Fibroblast of peridontal ligament (primary cell): ENCODE results near the gene BTRC.

ENCODE experiments used
- DNase-seq: peaks from one replicate; pipeline ENCODE4 v3.0.0-alpha.2; 2010; ENCODE audit errors: extremely low read depth

BTRC gene

DNA sequence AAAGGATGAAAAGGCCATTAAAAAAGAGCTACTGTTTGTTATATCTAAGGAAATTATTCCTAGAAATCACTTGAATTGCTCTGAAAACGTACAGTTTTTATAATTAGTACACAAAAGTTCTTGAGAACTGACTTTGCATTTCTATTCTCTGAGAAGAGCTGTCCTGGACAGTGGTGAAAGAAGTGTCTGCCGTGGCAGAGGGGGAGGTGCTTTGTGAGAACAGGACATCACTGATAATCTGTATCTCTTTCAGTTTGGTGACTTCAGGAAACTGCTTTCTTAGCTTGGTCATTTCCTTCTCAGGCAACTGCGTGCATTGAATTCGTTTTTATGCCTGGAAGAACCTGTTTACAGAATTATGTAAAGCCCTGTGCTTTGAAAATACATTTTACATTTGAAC lies 182.0 kb downstream of the BTRC start:
- no peak for DNase-seq

DNA sequence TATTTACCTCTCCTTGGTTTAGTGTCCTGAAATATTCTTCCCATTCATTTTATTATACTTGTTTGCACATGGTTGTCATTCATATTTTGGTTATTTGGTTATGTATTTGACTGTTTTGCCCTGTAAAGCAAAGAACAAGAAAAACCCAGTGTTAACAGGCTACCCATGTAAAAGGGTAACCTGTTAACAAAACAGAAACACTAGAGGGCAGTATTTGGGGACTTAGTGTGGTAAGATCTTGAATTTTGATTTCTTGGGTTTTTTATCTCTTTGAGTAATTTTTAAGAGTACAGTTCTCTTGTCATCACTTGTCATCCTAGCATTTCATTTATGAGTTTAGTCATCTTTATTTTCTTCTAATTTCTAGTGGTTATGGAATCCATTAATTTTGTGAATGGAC lies 182.8 kb downstream of the BTRC start:
- DNase-seq: peak; percentile 53

DNA sequence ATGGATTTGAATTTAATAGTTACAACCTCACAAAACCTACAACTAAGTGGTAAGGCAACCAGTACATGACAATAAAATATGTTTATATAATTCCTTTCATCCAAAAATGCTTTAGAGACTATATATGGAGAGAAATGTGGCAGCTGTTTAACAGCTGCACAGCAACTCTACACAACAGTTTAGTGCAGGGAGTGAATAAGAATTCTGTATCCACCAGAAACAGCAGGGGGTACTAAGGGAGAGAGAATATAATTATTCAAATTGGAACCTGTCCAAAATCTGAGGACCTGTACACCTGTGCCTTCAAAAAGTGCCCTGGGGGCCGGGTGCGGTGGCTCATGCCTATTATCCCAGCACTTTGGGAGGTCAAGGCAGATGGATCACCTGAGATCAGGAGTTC lies 184.5 kb downstream of the BTRC start:
- DNase-seq: no peak

- no peak for DNase-seq
Measured at GRCh38 chr10:101545898-101546297, 191.9 kb downstream of the BTRC start.

DNA sequence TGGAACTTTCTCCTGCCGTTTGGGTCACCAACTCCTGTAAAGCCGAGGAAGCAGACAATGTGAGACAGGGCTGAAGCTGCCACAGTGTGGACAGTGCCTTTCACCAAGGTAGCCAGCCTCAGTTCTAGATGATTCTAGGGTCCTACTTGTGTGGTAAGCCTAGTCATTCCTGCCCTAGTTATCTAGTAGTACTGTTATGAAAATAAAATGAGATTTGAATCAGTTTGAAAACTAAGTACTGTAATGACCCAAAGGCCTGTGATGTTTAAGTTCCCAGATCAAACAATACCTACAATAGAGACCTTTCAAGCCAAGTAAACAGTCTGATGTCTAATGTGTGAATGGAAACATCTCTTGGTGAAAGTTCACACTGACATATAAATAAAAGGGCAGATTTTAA lies 197.0 kb downstream of the BTRC start:
- no peak for DNase-seq

GRCh38 chr10:101552442-101552841 lies 198.5 kb downstream of the BTRC start:
- DNase-seq: no peak

DNA sequence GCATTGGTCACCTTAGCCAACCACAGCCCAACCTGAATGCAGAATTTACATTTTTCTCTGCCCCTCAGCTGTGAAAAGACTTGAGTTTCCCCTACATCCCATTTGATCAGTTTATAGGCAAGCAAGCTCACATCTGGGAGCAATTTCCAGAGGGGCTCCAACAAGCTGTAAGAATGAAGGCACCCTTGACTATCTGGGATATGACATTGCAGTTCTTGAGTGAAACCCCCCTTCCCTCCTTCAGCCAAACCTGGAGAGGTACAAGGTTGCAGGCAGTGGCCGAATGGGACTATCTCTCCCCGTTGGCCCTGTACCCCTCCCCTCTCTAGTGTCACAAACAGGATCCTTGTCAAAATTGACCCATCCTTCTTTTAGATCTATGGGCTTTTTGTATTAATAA lies 203.6 kb downstream of the BTRC start:
- no peak for DNase-seq

GRCh38 chr10:101558204-101558603 lies 204.2 kb downstream of the BTRC start:
- DNase-seq: no peak

DNA sequence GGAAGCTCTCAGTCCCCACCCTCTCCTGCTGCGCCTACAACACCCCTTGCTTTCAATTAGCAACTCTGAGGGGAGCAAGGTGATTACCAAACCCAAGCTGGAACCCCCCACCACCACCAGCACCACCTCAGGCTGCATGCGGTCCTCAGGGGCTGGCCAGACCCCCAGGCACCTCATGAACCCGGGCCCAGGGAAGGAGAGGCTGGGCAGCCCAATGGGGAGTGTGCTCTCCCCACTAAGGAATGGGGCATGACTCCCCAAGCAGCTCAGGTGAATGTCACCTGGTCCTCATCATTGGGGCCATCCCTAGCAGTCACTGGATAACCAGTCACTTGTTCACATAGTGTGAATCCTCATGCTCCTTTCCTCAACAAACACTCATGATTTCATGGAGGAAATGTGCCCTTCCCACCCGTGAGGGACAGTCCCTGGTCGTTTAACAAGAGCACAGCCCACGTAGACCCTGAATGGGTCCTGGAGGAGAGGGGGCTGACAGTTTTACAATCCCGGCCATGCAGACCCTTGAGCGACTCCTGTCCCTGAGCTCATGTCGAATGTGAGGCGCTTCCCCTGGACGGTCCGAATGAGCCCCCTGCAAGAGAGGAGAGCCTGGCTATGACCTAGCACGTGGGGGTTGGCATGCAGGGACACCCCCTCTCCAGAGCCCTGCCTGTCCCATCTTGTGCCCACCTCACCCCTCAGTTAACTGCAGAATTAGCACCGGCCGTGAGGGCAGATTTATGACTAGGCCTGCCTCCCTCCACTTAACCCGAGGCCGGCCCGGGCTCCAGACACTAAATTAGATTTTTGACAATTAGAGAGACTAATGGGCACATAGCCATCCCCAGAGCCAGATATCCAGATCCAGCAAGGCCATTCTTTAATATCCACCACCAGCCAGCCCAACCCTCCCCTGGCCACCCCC lies 205.0 kb downstream of the BTRC start:
- DNase-seq: no peak

DNA sequence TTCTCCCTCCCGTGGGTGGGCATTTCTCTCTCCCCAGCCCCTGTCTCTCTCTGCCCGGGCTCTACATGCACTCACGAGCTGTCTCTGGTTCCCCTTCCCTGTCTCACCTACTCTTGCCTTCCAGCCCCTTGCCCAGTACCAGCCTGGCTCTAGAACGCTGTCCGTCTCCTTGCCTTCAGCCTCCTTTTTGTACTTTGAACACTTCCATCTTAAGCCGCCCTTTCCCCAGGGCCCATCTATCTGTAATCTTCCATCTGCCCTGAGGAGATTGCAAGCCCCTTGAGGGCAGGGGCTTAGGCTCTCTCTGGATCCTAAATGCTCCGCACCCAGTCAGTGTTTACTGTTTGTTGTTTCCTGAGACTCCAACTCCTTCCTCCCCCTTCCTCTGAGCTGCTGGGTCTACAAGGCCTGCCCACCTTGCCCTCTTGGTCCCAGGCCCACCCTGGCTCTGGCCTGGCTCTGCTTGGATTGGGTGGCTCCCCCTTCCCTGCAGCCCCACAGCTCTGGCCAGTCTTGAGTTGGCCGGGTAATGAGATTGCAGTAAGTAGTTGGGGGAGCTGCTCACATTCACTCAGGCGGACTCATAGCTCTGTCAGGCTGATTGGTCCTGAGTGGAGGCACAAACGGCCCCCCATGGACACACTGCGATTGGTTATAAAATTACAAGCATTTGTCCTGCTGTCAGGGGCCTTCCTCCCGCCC lies 205.8 kb downstream of the BTRC start:
- no peak for DNase-seq

GRCh38 chr10:101560298-101561067 lies 206.5 kb downstream of the BTRC start:
- no peak for DNase-seq

DNA sequence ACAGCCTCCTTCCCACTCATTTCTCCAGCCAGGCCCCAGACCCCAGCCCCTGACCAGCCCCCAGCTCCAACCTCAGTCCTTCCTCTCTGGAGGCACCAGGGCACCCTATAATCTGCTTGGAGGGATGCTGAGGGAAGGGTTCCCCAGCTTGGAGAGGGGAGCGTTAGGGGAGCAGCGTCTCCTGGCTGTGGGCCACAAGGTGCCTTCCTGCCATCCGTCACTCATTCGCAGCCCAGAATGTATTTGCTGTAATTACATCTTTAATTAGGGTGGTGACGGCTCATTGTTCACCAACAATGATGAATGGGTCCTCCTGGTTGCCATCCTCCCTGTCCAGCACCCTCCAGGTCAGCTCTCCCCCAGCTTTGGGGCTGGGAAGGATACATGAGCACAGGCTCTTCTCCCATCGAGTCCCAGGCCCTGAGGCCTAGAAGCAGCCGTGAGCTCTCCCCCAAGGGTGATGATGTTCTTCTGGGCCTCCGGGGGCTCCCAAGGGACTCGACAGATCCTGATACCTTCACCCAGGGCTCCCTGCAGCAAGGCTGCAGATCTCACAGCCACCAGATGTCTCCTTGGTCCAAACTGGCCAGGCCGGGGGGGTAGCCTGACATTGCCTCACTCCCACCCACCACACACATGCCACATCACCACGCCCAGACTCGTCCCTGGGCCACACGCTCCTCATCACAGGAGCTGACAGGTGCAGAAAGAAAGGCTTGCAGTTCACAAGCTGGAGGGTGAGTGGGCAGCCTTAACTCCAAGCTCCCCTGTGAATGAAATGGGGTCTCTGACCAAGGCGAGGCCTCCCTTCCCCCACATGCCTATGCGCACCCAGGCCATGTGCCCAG lies 207.3 kb downstream of the BTRC start:
- no peak for DNase-seq

- no peak for DNase-seq
Measured at GRCh38 chr10:101562231-101562630, 208.3 kb downstream of the BTRC start.

DNA sequence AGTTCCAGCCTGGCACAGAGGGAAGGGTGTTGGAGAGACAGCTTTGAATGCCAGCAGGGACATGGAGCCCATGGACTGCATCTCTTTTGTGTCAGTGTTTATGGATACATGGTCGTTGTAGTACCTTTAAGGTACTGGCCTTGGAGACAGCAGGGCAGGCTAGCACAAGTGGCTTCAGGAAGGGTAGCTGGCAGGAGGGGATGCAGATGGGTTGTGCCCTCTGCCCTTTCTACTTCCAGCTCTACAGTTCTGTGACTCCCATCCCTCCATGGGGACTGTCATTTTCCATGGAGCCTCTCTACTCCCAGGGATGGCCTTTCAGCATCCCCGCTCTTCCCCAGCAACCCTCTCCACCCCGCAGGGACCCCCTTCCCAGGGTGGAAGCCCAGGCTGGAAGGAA lies 209.0 kb downstream of the BTRC start:
- no peak for DNase-seq

DNA sequence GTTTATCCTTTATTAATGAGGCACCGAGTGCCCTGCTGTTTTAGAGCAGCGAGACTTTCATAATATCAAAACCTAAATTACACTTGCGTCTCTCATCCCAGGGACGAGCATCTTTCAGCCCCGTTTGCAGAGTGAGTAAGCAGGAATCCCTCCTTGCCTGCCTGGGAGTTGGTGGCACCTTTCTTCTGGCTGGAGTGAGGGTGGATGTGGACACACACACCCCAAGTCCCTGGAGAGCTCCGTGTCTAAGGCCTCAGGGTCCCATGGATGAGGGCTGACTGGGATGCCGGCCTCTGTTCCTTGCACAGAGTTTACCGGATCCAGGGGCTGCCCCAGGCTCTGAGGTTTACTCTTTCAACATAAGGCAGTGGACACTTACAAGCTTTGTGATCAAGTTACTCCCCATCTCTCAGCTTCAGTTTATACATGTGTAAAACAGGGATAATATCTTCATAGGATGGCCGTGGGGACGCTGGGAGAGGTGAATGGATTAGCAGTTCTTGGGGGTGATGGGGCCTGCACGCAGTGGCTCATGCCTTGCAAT lies 209.6 kb downstream of the BTRC start:
- DNase-seq: no peak

- no peak for DNase-seq
Measured at GRCh38 chr10:101564490-101564991, 210.6 kb downstream of the BTRC start.

GRCh38 chr10:101565370-101565900 lies 211.5 kb downstream of the BTRC start:
- DNase-seq: no peak

GRCh38 chr10:101565936-101566332 lies 212.0 kb downstream of the BTRC start:
- no peak for DNase-seq

DNA sequence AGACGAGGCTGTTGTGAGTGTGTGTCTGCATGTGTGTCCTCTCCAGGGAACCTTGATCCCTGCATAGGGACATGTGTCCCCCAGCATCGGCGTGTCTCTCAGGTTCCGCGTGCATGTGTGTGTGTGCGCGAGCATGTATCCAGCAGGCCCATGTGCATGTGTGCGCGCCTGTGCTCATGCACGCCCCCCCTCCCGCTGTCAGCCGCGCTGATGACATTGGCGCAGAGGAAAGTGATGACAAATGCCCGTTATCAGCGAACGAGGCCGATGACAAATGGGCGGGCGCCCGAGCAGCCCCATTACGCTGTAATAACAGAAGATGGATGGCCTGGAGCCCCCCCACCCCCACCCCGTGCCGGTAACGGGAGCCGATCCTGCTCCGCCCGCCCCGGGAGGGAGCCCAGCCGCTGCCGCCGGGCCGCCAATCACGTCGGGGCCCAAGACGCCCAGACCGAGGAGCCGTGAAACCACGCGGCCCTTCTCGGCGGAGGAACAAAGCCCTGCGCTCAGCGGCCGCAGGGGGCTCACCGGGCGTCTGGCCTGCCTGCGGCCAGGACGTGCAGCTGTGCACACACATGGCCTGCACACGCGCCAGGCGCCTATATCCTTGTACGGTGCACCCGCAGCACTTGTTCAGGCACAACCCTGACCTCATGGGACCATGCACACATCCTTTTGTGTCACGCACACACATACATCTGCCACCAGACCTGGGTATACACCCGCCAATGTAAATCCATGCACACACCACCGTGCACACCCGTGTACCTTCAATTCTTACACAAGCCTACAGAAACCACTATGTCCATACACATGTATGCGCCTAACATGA lies 212.6 kb downstream of the BTRC start:
- no peak for DNase-seq
